ENCODE data around the gene KANSL1. TPM values are rescaled to one million over a fixed set of nuclear protein-coding genes. Genes with fewer than 3 reads are reported as not detected.
A peak's percentile ranks its signal among the peaks of the same experiment; 100 is the strongest.
"Not testable (repeated sequence)": the region's sequence is repeated elsewhere in the genome, so short reads cannot be mapped to it uniquely, and the experiment has no call there.

KANSL1 gene, protein sequence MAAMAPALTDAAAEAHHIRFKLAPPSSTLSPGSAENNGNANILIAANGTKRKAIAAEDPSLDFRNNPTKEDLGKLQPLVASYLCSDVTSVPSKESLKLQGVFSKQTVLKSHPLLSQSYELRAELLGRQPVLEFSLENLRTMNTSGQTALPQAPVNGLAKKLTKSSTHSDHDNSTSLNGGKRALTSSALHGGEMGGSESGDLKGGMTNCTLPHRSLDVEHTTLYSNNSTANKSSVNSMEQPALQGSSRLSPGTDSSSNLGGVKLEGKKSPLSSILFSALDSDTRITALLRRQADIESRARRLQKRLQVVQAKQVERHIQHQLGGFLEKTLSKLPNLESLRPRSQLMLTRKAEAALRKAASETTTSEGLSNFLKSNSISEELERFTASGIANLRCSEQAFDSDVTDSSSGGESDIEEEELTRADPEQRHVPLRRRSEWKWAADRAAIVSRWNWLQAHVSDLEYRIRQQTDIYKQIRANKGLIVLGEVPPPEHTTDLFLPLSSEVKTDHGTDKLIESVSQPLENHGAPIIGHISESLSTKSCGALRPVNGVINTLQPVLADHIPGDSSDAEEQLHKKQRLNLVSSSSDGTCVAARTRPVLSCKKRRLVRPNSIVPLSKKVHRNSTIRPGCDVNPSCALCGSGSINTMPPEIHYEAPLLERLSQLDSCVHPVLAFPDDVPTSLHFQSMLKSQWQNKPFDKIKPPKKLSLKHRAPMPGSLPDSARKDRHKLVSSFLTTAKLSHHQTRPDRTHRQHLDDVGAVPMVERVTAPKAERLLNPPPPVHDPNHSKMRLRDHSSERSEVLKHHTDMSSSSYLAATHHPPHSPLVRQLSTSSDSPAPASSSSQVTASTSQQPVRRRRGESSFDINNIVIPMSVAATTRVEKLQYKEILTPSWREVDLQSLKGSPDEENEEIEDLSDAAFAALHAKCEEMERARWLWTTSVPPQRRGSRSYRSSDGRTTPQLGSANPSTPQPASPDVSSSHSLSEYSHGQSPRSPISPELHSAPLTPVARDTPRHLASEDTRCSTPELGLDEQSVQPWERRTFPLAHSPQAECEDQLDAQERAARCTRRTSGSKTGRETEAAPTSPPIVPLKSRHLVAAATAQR (N-terminal part only)
- 32.8 and 35.6 TPM in 2 replicates for total RNA-seq (2014; rRNA removed; shearing (Covaris generic); ENCODE audit: low replicate concordance)

DNA sequence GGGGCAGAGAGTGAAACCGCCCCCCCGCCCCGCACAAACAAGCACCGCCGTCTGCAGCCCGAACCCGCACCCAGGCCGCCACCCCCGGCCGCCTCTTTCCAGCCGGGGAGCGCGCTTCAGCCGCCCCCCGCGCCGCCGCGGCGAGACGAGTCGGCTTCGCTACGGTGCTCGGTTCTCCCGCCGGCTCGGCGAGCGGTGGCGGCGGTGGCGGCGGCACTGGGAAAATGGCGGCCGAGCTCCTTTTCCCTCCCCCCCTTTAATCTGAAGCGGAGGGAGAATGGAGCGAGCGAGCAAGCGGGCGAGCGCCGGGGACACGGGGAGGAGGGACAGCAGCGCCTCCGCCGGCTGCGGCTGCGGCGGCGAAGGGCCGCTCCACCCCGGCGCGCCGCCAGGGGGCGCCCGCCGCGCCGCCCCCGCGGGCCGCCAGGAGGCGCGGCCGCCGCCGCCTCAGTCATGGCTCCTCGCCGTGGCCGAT, at the start of gene KANSL1:
KANSL1 (minus strand) TSS at position 279 of the 475 bp plus-strand sequence. CDS start 21,286 bp downstream, outside the sequence.
- in situ Hi-C loops (cut with HindIII; ENCODE audit: low pct_unique_long_range_greater_than_20kb, low sequenced_read_pairs): no loop called here
- peak; percentile 90 for DNase-seq (ENCODE audit: low read depth)

DNA sequence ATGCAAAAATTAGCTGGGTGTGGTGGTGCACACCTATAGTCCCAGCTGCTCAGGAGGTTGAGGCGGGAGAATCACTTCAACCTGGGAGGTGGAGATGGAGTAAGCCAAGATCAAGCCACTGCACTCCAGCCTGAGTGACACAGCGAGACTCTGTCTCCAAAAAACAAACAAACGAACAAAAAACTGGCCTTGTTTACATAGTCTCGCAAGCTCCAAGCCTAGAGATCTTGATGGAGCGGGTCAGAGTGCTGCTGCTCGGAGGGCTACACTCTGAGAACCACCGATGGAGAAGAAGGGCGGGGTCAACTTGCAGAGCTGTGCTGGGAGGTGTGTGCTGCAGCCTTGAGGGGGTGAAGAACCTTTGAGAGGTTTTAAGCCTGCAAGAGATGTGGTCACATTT, 38.1 kb upstream of the KANSL1 start:
- in situ Hi-C loops (cut with HindIII; ENCODE audit: low pct_unique_long_range_greater_than_20kb, low sequenced_read_pairs); DNase-seq (ENCODE audit: low read depth): not testable (repeated sequence)

DNA sequence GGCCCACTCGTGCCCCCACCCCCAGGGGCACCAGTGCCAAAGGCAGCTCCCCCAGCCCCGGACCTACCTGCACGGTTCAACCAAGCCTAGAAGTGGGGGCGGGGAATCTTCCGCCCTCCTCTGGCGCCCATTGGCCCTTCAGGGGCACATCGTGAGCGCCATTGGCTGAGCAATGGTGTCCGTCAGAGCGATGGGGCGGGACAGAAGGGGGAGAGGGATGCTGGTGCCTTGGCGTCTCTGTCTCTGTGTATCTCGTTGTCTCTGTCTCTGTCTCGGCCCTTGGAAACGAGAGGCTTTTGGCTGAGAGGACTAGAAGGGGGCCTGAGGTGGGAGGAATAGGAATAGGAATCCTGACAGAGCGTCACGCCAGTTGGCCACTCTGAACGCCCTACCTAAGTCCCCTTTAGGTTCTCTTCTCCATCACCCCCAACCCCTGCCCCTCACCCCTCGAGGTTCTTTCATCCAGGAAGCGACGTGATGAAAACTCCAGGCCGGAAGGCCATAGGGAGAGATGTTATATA, 32.1 kb upstream of the KANSL1 start:
- in situ Hi-C loops (cut with HindIII; ENCODE audit: low pct_unique_long_range_greater_than_20kb, low sequenced_read_pairs): not testable (repeated sequence)
- DNase-seq (ENCODE audit: low read depth): peak; percentile 94

DNA sequence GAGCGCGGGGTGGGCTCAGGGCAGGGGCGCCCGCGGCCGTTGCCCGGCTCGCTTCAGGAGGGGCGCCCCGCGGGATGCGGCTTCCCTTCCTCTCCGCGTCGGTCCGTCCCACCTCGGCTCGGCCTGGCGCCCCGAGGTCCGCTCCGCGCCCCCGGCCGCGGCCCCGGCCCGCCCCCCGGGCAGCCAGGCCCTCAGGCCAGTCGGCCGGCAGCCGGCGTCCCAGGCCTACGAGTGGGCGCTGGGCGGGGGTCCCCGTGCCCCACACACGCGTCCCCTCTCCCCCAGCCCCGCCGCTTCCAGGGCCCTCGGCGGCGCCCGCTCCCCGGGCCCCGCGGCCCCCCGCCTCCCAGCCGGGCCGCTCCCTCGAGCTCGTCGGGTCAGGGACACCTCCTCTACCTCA, 31.6 kb upstream of the KANSL1 start:
- in situ Hi-C loops (cut with HindIII; ENCODE audit: low pct_unique_long_range_greater_than_20kb, low sequenced_read_pairs); DNase-seq (ENCODE audit: low read depth): not testable (repeated sequence)

DNA sequence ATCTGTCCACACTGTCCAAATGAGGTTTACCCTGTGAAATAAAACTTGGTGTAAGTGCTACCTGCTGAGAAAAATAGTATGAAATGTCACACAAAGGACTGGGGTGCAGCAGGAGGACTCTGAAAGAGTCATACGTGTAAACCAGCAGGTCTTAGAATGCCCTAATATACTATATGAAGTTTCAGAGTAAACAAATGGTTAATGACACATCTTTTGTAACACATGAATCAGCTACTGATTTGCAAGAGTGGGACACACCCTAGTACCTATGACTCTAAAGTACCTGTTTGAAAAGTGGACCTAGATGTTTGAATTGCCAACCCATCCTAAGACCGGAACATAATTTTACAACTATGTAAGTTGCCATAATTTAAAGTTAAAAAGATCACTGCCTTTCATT, 29.8 kb upstream of the KANSL1 start:
- DNase-seq (ENCODE audit: low read depth); in situ Hi-C loops (cut with HindIII; ENCODE audit: low pct_unique_long_range_greater_than_20kb, low sequenced_read_pairs): not testable (repeated sequence)

DNA sequence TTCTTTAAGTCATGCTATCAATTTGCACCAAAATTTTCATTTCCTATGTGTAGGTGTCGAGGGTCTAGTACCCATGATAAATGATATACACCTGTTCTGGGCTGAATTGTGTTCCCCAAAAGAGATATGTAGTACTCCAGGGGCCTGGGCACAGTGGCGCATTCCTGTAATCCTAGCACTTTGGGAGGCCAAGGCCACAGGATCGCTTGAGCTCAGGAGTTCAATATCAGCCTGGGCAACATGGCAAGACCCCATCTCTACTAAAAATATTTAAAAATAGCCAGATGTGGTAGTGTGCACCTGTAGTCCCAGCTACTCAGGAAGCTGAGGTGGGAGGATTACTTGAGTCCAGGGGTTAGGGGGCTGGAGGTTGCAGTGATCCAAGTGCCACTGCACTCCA, 23.5 kb upstream of the KANSL1 start:
- DNase-seq (ENCODE audit: low read depth): no peak
- in situ Hi-C loops (cut with HindIII; ENCODE audit: low pct_unique_long_range_greater_than_20kb, low sequenced_read_pairs): no loop called here

DNA sequence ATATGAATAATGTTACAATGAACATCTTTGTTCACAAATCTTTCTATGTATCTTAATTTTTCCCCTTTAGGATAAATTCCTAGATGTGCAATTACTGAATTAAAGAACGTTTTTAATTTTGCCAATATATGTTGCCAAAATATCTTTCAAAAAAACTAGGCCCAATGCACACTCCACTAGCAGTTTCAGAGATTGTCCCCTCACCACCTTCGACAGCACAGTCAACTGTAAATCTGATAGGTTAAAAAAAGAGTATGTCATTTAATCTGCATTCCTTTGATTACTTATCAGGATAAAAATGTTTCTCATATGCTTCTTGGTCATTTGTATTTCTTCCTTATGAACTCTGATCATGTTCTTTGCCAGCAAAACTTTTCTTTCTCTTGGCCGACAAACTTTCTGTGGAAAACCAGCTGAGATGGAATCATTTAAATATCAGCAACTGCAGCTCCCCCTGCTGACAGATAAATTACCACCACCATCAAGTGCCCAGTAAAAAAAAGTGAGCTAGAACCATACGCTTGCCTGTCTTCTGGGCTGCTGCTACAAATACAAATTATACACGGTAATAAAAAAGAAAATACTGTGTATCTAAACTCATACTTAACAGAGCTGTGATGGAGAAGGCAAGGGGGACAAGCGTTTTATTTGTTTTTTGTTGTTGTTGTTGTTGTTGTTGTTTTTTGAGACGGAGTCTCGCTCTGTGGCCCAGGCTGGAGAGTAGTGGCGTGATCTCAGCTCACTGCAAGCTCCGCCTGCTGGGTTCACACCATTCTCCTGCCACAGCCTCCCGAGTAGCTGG, 19.6 kb upstream of the KANSL1 start:
- in situ Hi-C loops (cut with HindIII; ENCODE audit: low pct_unique_long_range_greater_than_20kb, low sequenced_read_pairs): no loop called here
- DNase-seq (ENCODE audit: low read depth): peak; percentile 63

DNA sequence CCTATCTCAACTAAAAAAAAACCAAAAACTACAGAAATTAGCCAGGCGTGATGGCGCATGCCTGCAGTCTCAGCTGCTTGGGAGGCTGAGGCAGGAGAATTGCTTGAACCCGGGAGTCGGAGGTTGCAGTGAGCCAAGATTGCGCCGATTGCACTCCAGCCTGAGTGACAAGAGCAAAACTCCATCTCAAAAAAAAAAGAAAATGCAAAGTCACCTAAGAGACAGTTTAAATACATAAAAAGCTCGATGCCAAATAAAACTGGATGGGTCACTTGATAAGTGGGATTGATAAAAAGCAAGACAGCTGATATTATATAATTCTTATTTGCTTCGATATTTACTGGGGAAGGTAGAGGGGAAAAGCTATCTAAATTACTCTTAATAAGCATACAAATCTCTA, 15.8 kb upstream of the KANSL1 start:
- in situ Hi-C loops (cut with HindIII; ENCODE audit: low pct_unique_long_range_greater_than_20kb, low sequenced_read_pairs): no loop called here

DNA sequence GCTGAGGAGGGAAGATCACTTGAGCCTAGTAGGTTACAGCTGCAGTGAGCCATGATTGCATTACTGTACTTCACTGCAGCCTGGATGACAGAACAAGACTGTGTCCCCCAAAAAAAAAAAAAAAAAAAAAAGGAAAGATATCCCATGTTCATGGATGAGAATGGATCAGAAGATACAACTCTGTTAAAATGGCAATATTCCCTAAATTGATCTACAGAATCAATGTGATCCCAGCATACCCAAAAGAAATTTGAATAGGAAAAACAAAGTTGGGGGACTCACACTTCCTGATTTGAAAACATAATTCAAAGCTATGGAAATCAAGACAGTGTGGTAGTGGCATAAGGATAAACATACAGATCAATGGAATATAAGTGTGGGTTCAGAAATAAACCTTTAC, 12.7 kb upstream of the KANSL1 start:
- in situ Hi-C loops (cut with HindIII; ENCODE audit: low pct_unique_long_range_greater_than_20kb, low sequenced_read_pairs): no loop called here
- no peak for DNase-seq (ENCODE audit: low read depth)

More for the DNA sequence above, 15.8 kb upstream of the KANSL1 start:
- DNase-seq (ENCODE audit: low read depth): no peak

DNA sequence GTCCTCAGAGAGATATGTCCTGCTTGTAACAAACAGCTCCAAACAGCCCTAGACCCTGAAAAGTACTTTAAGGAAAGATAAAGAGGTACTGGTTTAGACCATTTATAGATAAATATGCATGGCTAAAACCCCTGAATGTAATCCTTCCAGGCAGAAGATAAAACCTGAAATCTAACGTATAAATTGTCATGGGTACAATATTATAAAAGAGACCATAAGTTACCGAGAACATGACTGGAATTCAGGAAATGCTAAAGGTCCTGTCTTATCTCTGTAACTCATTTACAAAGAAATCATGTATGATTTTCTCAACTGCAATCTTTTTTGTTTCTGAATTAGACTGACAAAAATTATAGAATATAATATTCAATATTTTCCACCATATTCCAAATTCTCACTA, 9.2 kb upstream of the KANSL1 start:
- in situ Hi-C loops (cut with HindIII; ENCODE audit: low pct_unique_long_range_greater_than_20kb, low sequenced_read_pairs): no loop called here
- no peak for DNase-seq (ENCODE audit: low read depth)

DNA sequence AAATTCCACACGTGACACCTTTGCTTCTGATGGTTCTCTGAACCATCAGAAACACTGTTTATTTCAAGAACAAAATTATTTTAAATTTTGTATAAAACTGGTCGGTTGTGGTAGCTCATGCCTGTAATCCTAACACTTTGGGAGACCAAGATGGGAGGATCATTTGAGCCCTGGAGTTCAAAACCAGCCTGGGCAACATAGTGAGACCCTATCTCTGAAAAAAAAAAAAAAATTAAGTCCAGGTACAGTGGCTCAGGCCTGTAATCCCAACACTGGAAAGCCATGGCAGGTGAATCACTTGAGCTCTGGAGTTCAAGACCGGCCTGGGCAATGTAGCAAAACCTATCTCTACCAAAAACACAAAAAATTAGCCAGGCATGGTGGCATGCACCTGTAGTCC, 8.3 kb upstream of the KANSL1 start:
- DNase-seq (ENCODE audit: low read depth): no peak
- in situ Hi-C loops (cut with HindIII; ENCODE audit: low pct_unique_long_range_greater_than_20kb, low sequenced_read_pairs): no loop called here

DNA sequence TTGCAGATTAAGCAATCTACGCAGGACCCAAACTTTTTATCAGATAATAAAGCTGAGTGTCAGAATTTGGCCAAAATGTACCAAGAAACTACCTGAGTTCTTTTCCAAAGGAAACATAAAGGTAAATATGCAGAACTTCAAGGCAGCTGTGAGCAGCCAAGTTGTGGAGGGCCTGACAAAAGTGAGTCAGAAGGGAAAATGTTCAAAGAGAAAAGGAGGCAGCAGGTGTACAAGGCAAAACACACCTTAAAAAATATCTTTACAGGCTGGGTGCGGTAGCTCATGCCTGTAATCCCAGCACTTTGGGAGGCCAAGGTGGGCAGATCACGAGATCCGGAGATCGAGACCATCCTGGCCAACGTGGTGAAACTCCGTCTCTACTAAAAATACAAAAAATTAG, 7.0 kb upstream of the KANSL1 start:
- no peak for DNase-seq (ENCODE audit: low read depth)
- in situ Hi-C loops (cut with HindIII; ENCODE audit: low pct_unique_long_range_greater_than_20kb, low sequenced_read_pairs): no loop called here

DNA sequence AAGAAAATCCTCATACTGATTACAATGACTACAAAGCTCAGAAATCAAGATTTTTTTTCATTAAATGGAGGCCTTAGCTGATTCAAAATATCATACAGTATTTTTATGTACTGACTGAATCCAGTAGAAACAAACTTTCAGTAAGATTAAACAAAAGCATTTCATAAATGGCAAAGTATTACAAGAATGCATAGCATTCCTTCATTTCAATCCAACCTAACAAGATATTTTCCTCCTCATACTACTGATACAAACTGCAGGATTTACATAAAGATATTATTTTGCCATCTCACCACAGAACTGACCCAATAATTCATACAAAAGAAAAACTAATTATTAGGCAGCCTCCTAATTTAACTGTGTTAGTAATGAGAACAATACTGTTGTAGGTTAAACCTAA, 6.2 kb upstream of the KANSL1 start:
- no peak for DNase-seq (ENCODE audit: low read depth)
- in situ Hi-C loops (cut with HindIII; ENCODE audit: low pct_unique_long_range_greater_than_20kb, low sequenced_read_pairs): no loop called here

DNA sequence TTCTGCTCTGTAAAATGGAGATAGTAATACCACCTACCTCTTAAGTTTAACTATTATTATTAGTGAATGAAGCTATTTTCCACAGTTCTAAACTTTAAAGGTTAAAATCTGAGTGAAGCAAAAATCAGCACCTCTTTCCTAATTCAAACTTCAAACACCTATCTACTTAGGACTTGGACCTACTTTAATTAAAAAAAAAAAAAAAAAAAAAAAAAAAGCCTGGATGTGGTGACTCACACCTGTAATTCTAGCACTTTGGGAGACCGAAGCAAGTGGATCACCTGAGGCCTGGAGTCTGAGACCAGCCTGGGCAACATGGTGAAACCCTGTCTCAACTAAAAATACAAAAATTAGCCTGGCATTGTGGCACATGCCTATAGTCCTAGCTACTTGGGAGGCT, 5.0 kb upstream of the KANSL1 start:
- in situ Hi-C loops (cut with HindIII; ENCODE audit: low pct_unique_long_range_greater_than_20kb, low sequenced_read_pairs): no loop called here
- peak; percentile 41 for DNase-seq (ENCODE audit: low read depth)

DNA sequence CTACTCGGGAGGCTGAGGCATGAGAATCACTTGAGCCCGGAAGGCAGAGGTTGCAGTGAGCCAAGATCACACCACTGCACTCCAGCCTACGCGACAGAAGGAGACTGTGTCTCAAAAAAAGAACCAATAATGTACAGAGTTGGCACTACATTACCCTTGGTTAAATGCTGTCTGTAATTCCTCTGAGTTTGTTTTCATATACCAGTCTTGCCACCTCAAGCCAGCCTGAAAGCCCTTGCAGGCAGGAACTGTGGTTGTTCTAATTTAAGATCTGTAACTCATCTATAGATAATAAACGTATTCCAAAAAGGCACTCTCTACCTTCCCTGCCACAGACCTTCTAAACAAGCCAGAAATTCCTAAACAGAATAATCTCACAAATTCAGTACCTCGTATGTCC, 4.3 kb upstream of the KANSL1 start:
- DNase-seq (ENCODE audit: low read depth): no peak
- in situ Hi-C loops (cut with HindIII; ENCODE audit: low pct_unique_long_range_greater_than_20kb, low sequenced_read_pairs): no loop called here

DNA sequence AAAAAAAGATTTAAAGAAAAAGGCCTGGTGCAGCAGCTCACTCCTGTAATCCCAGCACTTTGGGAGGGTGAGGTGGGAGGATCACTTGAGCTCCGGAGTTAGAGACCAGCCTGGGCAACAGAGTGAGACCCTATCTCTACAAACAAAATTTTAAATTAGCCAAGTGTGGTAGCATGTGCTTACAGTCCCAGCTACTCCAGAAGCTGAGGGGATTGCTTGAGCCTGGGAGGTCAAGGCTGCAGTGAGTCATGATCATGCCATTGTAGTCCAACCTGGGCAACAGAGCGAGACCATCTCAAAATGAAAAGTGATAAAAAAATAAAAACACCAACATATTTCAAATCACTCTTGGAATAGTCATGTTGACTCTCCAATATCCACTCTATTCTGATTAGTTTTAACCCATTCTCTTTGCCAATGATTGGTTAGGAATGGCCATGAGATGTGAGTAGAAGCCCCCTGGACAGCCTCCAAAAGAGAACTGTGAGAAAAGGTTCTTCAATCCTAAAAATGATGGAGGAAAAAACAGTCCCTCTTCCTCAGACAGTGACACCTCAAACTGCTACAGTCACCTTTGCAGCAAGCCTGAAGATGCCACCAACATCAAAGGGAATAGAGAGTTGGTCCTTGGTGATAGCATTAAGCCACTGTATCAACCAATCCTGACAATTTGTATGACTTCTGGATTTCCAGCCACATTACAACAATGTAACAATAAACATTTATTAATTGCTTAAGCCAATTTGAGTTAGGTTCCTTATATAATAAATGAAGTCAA, 2.9 kb upstream of the KANSL1 start:
- DNase-seq (ENCODE audit: low read depth): peak; percentile 64
- in situ Hi-C loops (cut with HindIII; ENCODE audit: low pct_unique_long_range_greater_than_20kb, low sequenced_read_pairs): no loop called here

DNA sequence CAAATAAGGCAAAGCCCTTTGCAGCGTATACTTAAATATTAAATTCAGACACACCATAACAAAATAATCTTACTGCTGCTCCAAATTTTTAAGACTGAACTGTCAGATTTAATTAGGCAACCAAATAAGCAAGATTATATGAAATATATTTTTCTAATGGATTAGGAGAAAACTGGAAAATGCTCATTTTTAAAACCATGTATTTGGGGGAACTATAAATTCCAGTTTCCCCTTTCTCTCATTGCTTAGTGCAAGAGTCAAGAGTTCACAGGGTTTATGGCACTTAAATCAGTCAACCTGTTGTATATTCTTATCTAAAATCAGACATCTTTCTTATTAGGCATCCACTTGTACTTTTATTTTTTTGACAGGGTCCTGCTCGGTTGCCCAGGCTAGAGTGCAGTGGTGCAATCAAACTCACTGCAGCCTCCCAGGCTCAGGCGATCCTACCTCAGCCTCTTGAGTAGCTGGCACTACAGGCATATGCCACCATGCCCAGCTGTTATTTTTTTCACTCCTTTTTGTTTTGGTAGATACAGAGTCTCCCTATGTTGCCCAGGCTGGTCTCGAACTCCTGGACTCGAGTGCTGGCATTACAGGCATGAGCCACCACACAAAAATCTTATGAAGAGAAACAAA, 2.1 kb upstream of the KANSL1 start:
- DNase-seq (ENCODE audit: low read depth): no peak
- in situ Hi-C loops (cut with HindIII; ENCODE audit: low pct_unique_long_range_greater_than_20kb, low sequenced_read_pairs): no loop called here

Data from Caki2 (cell line).